HG03575 (cell line): ENCODE data around the gene EPB41L4A.

ENCODE experiments used
- ATAC-seq: cut with Tn5 transposase; IDR thresholded peaks from one replicate; pipeline ENCODE4 v1.9.1; 2021; ENCODE audit not compliant: unreplicated experiment, insufficient number of reproducible peaks, low FRiP score; ENCODE audit errors: extremely low read depth

EPB41L4A gene

DNA sequence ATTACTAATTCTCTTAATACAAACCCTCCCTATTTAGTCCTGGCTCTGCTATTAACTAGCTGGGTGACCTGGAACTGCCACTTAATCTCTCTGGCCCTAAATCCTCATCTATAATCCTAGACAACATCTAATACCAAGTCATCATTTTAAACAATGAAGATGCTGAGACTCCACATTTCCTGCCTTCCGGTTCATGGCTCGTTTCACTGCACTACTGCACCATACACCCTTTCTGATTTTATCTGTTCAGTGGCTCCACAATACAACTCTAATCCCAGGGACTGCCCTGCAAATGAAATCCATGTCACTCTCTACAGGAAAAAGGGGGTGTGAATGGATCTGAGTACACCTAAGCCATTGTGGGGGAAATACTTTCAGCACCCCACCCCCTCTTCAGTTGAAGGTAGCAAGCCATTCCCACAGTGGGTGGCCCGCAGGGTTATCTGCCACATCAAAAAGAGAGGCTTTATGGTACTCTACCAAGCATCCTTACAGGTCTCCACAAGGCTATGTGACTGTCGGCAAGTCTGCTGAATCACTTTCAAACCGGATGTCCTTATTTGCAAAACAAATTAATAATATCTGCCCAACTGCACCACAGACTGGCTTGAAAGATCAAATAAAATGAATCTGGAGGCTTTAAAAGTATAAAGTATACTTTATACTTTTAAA is 89.5 kb downstream of the EPB41L4A start:
- ATAC-seq = peak; percentile 94

DNA sequence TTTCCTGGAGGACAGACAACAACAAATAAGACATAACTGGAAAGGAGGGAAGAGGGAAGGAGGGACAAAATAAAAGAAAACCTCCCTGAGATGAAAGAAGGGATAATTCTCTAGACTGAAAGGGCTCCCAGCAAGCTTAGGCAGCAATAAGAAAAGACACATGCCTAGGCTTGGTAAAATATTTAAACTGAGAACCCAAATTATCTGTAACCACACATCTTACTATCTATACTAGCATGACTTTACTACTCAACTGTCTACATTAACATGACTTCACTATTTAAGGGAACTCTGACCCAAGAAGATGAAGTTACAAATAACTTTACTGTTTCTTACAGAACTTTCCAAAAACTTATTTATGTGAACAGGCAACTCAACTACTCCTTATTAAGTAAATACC is 95.9 kb downstream of the EPB41L4A start:
- no peak for ATAC-seq

GRCh38 chr5:112320408-112320807 is 98.7 kb downstream of the EPB41L4A start:
- ATAC-seq = no peak

DNA sequence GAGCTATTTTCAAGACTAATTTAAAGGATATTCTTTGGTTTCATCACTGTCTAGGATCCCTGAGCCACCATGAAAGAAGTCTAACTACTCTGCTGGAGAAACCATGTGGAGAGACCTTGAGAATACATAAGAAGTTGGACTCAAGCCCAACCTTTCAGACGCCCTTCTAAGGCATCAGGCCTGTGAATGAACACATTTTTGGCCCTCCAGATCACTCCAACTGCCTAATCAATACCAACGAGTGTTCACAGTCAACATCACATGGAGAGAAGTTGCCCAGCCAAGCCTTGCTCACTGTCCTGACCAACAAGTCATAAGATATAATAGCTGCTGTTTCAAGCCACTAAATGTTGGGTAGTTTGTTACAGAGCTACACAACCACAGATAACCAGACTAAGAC is 100.7 kb downstream of the EPB41L4A start:
- ATAC-seq = no peak

- no peak for ATAC-seq
These were observed 101.2 kb downstream of the EPB41L4A start for GRCh38 chr5:112317866-112318265.

DNA sequence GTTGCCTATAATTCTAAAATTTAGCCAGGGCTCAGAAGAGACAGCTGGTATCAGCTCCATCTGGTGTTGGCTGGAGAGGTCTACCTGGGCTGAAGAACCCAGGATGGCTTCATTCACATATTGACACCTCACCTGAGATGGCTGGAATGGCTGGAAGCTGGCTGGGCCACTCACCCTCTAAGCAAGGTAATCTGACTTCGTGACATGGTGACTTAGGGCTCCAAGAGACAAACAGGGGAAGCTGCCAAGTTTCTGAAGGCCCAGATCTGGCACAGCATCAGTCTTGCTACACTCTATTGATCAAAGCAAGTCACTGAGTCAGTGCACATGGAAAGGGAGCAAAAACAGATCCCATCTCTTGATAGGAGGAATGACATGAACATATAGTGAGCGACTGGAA is 102.3 kb downstream of the EPB41L4A start:
- no peak for ATAC-seq

GRCh38 chr5:112316006-112316405 is 103.1 kb downstream of the EPB41L4A start:
- no peak for ATAC-seq

GRCh38 chr5:112312295-112313275 is 106.5 kb downstream of the EPB41L4A start:
- ATAC-seq = no peak

- ATAC-seq = no peak
These were observed 108.3 kb downstream of the EPB41L4A start for GRCh38 chr5:112310746-112311145.

- ATAC-seq = no peak
These were observed 110.5 kb downstream of the EPB41L4A start for GRCh38 chr5:112308608-112309007.

GRCh38 chr5:112306956-112307355 is 112.1 kb downstream of the EPB41L4A start:
- no peak for ATAC-seq

GRCh38 chr5:112304743-112305142 is 114.3 kb downstream of the EPB41L4A start:
- no peak for ATAC-seq

DNA sequence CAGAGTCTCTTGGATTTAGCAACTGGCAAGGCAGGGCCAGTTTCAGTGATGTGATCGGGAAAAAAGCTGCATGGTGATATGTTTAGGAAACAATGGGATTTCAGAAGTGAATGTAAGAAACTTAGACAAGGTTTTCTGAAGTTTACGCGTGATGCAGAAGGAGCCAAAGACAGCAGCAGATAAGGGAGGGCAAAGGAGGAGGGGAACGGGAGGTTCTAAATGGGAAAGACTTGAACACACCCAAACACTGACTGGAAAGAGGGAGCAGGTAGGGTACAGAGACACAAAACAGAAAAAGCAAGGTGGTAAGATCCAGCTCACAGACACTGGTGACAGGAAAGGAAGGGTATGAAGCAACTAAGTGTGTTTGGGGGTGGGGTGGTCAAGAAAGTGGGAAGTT is 115.4 kb downstream of the EPB41L4A start:
- ATAC-seq = no peak

GRCh38 chr5:112294126-112294525 is 125.0 kb downstream of the EPB41L4A start:
- ATAC-seq = no peak

- no peak for ATAC-seq
These were observed 125.5 kb downstream of the EPB41L4A start for GRCh38 chr5:112293587-112293986.

DNA sequence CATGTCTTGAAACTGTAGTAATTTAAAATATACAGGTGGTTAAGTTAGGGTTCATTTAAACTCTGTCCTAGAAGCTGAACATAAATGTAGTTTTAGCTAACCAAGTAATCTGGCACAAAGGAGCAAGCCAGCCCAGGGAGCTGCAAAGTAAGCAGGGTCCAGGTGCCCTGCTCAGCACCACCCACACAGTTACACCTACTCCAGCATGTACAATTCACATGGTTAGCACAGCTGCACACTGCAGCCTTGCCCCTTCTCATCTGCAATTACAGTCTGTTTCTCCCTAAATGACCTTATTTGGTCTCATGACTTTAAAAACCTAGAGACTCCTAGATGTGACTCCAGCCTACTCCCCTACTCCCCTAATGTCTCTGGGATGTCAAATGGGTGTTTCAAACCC is 128.4 kb downstream of the EPB41L4A start:
- no peak for ATAC-seq

- ATAC-seq = no peak
These were observed 129.6 kb downstream of the EPB41L4A start for GRCh38 chr5:112289465-112289864.

GRCh38 chr5:112283943-112284929 is 134.8 kb downstream of the EPB41L4A start:
- ATAC-seq = no peak

- no peak for ATAC-seq
These were observed 136.0 kb downstream of the EPB41L4A start for GRCh38 chr5:112283034-112283582.
